ENCODE results near the gene TUBB2A.

The TUBB2A gene

DNA sequence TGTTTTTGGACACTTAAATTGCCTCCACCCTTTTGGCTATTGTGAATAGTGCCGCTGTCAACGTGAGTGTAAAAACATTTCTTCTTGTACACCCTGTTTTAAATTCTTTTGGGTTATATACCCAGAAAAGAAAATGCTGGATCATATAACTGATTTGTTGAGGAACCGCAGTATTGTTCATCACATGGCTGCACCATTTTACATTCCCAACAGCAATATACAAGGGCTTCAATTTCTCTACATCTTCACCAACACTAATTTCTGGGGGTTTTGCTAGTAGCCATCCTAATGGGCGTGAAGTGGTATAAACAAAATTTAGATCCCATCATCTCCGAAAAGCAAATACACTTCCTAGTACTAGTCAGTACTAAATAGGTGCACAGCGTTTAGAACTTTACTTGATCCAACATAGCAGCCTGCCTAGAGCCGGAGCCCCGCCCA is 39.4 kb downstream of the TUBB2A start:
- FAIRE-seq = no peak

DNA sequence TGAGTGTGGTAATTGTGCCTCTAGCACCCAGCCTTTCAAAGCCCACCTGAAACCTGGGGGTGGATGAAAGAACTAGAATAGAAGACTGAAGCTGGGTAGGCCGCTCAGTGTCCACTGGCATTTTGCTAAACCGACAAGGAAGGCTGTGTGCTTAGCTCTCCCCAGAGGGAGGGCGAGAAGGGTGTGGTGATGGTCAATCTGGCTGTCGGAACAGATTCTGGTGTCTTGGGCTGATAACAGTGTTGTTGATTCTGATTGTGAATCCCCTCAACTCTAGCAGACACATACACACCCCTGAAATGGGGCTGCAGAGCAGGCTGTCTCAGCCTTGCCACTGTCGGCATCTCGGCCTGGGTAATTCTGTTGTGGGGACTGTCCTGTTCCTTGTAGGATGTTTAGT is 43.0 kb downstream of the TUBB2A start:
- FAIRE-seq = no peak

DNA sequence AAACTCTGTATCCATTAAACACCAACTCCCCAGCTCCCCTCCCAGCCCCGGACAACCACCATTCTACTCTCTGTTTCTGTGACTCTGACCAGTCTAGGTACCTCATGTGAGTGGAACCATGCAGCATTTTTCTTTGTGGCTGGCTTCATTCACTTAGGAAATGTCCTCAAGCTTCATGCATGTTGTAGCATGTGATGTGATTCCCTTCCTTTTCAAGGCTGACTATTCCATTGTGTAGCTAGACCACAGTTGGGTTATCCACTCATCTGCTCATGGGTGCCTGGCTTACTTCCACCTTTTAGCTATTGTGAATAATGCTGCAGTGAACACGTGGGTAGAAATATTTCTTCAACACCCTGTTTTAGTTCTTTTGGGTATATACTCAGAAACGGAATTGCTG is 47.6 kb downstream of the TUBB2A start:
- no peak for FAIRE-seq

DNA sequence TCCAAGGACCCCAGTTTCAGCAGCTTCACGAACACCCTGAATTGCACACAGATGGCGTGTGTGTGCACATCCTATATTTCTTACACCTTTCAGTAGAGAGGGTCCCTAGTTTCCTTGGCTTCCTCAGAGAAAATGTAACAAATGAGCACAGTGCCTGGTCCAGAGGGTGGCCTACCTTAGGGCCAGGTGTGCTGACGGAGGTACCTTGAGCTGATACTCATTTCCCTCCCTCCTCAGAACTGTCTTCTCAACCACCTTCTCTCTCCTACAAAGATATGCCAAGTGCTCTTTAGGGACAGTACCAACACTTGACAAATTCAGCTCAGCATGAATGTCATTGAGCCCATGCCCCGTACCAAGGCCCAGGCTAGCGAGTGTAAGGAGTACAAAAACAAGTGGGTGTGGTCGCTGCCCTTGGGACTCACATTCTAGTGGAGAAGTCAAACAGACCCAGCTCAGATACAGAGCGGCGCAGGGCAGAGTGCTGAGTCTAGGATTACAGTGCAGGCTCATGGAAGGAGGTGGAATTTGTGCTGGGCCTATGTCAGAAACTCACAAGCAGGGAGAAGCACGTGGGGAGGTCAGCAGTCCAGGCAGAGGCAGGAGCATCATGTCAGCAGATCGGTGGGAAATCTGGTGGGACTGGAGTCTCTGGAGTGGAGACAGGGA is 48.5 kb downstream of the TUBB2A start:
- no peak for FAIRE-seq
